GM13976 (cell line): Measurements from ENCODE around the gene TIPIN.
"Not testable (repeated sequence)": the region's sequence is repeated elsewhere in the genome, so short reads cannot be mapped to it uniquely, and the experiment has no call there.

Source experiments
- DNase-seq: peaks from one replicate; pipeline ENCODE4 v3.0.0; 2012; ENCODE audit warnings: low spot score
- CTCF ChIP-seq: IDR thresholded peaks from 2 replicates; pipeline ENCODE4 v1.5.1; 2012; ENCODE audit warnings: borderline replicate concordance, mild to moderate bottlenecking; ENCODE audit not compliant: insufficient read depth; ENCODE audit errors: extremely low read depth, missing control alignments, control extremely low read depth
- in situ Hi-C: fragments of 300-500 bp; cut with MboI; formaldehyde crosslinking; loops from one replicate; pipeline ENCODE4 v1.12.0; 2022; ENCODE audit warnings: low sequenced_read_pairs, mixed read lengths, inconsistent platforms; ENCODE audit not compliant: unreplicated experiment

TIPIN gene

GRCh38 chr15:66402761-66403284, 46.3 kb upstream of the TIPIN start:
- no peak for DNase-seq
- in situ Hi-C loops, result no loop called here
- TF ChIP-seq CTCF, result no peak

GRCh38 chr15:66401130-66402021, 44.9 kb upstream of the TIPIN start:
- no peak for TF ChIP-seq CTCF
- no peak for DNase-seq
- in situ Hi-C loops, result no loop called here

GRCh38 chr15:66400351-66400774, 43.9 kb upstream of the TIPIN start:
- TF ChIP-seq CTCF, result no peak
- in situ Hi-C loops, result no loop called here
- DNase-seq, result no peak

- no peak for DNase-seq
- in situ Hi-C loops, result no loop called here
- no peak for TF ChIP-seq CTCF
These were observed 42.8 kb upstream of the TIPIN start for GRCh38 chr15:66399276-66399675.

- in situ Hi-C loops, result no loop called here
- TF ChIP-seq CTCF, result no peak
- DNase-seq, result no peak
These were observed 38.4 kb upstream of the TIPIN start for GRCh38 chr15:66394915-66395314.

- TF ChIP-seq CTCF, result no peak
- in situ Hi-C loops, result no loop called here
- no peak for DNase-seq
These were observed 38.0 kb upstream of the TIPIN start for GRCh38 chr15:66394472-66394871.

- DNase-seq, in situ Hi-C loops: not testable (repeated sequence)
These were observed 36.6 kb upstream of the TIPIN start for GRCh38 chr15:66393037-66393436.
